Activated T-helper 1 cell treated with anti-CD3 and anti-CD28 coated beads, Interleukin-2, amount 50 U/mL, for 16 hours (primary cell): ENCODE data around the gene C12orf75.
"Not testable (repeated sequence)": the region's sequence is repeated elsewhere in the genome, so short reads cannot be mapped to it uniquely, and the experiment has no call there.

Experiments used
- DNase-seq, 2 donors: peaks; one replicate each; pipeline ENCODE4 v3.0.0-alpha.2; 2020; ENCODE audit warnings: low read depth in 1 of 2, low spot score in 1 of 2

Gene C12orf75

DNA sequence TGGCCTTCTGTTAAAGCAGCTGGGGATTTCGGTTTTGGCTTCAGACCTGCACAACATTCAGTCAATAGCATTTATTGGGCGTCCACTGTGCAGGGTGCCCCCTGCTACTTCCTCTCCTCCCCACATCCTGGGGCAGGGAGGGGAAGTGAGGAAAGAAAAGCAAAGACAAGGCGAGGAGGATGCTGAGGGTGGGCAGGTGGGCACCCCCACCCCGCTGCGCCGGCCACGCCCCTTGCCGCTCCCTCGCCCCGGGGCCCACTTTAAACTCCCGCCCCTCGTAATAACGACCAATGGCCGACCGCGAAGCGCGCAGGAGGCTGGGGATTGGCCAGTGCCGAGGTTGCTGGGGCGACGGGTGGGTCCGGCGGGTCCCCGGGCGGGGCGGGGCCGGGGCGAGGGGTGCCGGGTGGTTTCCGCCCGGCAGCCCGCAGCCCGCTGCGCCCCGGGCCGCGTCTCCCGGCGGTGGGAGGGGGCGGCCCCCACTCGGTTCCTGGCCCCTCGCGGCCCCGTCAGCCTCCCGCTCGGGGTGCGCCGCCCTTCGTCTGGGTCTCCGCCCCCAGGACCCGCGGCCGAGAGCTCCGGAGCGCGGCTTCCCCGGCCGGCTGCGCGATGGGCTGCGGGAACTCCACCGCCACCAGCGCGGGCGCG lies at the start of gene C12orf75:
TSS of gene C12orf75 (plus strand) at position 409 of the 648 bp plus-strand sequence. CDS start at position 610, 201 bp downstream.
- peak; percentile 60 to 78 for DNase-seq

GRCh38 chr12:105280966-105281693 lies 49.4 kb upstream of the C12orf75 start:
- no peak for DNase-seq

DNA sequence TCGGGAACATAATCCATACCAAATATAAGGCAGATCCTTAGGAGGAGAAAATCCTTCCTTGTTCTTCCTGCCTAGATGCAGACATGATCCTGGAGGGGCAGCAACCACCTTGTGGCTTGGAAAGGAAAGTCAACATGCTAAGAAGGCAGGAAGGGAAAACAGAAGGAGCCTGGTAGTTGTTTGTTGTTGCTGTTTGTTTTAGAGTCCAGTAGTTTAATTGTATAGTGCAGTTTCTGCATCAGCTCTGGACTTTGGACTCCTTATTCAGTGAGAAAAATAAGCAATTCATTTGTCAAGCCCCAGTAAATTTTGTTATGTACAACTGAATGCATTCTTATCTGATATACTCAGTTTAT lies 48.8 kb upstream of the C12orf75 start:
- no peak for DNase-seq

DNA sequence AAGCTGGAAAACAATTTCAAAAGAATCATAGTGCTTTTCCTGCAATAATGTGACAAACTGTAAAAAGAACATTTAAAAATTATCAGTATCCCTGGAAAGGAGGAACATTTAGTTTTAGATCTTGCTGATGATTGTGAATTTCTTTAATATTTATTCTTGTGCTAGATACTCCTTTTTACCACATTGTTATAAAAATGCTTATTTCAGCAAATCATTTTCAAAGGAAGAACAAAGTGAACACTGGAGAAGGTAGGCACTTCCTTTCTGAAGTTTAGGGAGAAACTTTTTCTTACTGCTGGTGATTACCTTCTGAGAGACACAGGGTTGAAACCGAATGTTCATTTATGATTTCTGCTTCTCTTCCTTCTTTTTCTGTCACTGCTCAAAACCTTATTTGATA lies 45.1 kb upstream of the C12orf75 start:
- DNase-seq = no peak

GRCh38 chr12:105287408-105287807 lies 43.1 kb upstream of the C12orf75 start:
- DNase-seq = no peak

DNA sequence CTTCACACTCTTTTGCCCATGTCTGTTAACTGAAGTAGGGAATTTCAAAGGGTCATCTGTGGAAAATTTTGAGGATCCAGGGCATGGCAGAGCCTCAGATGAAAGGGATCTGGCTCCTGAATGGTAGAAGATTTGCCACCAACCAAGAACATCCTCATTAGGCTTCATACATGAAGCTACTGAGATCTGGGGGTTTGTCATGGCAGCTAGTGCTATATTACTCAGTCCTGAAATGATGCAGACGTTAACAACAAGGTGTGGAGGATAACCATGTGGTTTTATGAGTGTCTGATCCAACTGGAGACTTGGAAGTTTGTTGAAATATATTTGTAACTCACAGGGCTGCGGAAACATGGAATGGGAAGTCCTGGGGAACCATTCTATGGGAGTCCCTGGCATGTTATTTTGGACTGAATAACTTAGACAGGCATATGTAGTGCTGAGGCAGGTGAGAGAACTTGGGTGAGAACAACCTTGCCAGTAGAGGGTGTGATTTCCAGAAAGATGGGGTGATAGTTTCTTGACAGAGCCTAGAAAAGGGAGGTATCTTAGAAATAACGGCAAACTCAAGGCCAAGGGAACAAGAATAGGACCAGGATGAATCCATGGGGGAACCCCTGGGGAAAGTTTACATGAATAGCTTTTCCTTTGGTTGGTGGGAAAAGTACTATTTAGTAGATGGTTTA lies 42.0 kb upstream of the C12orf75 start:
- no peak for DNase-seq

DNA sequence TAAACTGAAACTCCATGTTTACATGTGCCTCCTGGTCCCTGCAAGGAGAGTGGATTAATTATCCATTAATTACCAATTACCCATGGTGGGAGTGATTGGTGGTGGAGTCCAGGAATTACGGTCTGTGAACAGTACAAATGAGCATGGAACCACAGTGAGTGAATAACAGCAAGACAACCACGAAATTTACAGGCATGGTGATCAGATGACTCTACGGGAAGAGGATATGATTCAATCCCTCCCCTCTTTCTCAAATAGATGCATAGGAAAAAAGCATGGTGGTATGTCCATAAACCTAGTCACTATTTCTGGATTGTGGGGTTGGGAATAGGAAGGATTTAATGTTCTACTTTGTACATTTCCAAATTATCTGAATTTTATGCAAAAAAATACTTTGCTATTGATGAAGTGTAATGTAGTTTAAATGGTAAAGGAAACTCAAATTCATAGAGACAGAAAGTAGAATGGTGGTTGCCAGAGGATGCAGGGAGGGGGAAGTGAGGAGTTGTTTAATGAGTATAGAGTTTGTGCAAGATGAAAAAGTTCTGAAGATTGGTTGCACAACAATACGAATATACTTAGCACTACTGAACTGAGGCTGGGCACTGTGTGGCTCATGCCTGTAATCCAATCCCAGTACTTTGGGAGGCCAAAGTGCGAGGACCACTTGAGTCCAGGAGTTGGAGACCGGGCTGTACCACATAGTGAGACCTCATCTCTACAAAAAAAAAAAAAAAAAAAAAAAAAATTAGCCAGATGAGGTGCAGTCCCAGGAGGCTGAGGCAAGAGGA lies 41.2 kb upstream of the C12orf75 start:
- no peak for DNase-seq

DNA sequence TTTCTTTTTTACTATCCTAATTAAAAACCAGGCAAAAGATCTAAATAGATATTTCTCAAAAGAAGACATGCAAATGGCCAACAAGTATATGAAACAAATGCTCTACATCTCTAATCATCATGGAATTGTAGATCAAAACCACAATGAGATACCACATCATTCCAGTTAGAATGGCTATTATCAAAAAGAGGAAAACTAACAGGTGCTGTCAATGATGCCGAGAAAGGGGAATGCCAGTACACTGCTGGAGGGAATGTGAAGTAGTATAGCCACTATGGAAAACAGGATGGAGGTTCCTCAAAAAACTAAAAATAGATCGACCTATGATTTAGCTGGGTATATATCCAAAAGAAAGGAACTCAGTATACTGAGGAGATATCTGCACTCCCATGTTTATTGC lies 39.0 kb upstream of the C12orf75 start:
- DNase-seq = no peak

DNA sequence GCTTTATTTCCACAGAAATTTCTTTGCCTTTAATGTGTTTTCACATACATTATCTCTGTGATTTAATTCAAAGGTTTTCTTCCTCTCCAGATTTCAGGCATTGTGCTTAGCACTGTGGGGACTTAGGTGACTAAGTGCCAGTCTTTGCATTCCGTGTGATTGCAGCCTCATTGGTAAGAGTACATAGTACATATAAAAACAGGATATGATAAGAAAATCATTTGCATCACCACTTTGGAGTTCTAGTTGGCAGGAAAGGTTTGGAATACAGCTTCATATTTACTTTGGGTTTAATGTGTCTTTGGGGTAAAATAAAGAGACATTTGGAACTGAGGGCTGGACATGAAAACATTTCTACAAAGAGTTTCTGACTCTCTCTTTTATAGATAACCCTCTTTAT lies 37.8 kb upstream of the C12orf75 start:
- DNase-seq = no peak

GRCh38 chr12:105293187-105293586 lies 37.3 kb upstream of the C12orf75 start:
- DNase-seq = no peak

- no peak for DNase-seq
Observed at GRCh38 chr12:105294161-105294560, 36.3 kb upstream of the C12orf75 start.

DNA sequence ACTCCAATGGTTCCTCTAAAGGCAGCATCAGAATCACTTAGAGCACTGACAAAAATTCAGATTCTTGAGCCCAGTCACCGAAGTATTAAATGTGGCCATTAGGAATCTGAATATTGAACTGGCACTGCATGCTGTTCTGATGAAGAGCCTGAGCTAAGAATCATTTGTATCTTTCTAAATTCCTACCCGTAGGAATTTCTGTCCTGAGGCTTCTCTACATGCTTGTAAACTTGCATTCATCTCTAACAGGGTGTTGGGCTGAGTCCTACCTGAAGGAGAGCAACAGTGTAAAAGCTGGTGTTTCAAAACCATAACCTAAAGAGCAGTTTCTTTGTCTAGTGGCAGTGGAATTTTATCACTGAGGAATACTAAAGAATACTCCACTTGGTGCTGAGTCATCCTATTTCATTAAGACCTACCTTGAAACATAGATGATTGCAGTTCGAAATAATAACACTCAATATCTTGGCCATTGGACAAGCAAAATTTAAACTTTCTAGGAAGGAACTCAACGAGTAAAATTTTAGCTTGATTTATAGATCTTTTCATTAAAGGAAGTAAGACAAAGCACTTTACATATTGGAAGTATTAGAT lies 35.5 kb upstream of the C12orf75 start:
- DNase-seq = no peak

GRCh38 chr12:105296116-105297089 lies 34.1 kb upstream of the C12orf75 start:
- DNase-seq = no peak

- DNase-seq = no peak
Observed at GRCh38 chr12:105300883-105301282, 29.6 kb upstream of the C12orf75 start.

- no peak for DNase-seq
Observed at GRCh38 chr12:105301696-105302095, 28.8 kb upstream of the C12orf75 start.

DNA sequence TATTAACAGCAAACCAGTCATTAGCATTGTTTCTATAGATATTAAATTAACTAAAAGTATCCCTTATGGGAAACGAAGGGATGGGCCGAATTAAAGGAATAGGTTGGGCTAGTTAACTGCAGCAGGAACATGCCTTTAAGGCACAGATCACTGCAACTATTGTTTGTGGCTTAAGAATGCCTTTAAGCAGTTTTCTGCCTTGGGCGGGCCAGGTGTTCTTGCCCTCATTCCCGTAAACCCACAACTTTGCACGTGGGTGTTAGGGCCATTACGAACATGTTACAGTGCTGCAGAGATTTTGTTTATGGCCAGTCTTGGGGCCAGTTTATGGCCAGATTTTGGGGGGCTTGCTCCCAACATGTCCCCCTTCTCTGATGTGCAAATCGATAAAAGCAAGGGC lies 27.5 kb upstream of the C12orf75 start:
- not testable (repeated sequence) for DNase-seq

GRCh38 chr12:105304626-105305025 lies 25.9 kb upstream of the C12orf75 start:
- not testable (repeated sequence) for DNase-seq

GRCh38 chr12:105307601-105308314 lies 22.7 kb upstream of the C12orf75 start:
- DNase-seq = not testable (repeated sequence)

- DNase-seq = not testable (repeated sequence)
Observed at GRCh38 chr12:105308839-105309238, 21.7 kb upstream of the C12orf75 start.
